ENCODE data around the gene MTHFD1. TPM values are rescaled to one million over a fixed set of nuclear protein-coding genes. Genes with fewer than 3 reads are reported as not detected.

MTHFD1 gene
- total RNA-seq, 1 experiment from 2014 or later: 153 TPM

GRCh38 chr14:64502456-64502855, 114.3 kb downstream of the MTHFD1 start:
- Histone ChIP-seq H3K27ac (ENCODE audit: low read depth, low read length) (peak overlapping the region; percentile 95), H3K9me3 (ENCODE audit: control insufficient read depth in 1 of 2, insufficient read depth in 1 of 2, low read depth in 1 of 2, low read length in 2 of 2) (no peaks in the 10 kb centered on the region), H3K9ac (ENCODE audit: low read length) (peak overlapping the region; percentile 85), H3K27me3 (ENCODE audit: insufficient read depth, low read length) (no peaks in the 10 kb centered on the region), H2AFZ (ENCODE audit: low read depth, low read length, poor library complexity, severe bottlenecking) (no peak overlapping the region), H3K9me2 (ENCODE audit: insufficient read depth) (no peaks in the 10 kb centered on the region), H3K4me1 (ENCODE audit: control insufficient read depth in 1 of 2, insufficient read depth in 2 of 2, low read length in 2 of 2) (peaks cover 30 to 49% of the 10 kb centered on the region in 2 experiments), H3K79me2 (ENCODE audit: insufficient read depth, low read length) (peaks cover 76% of the 10 kb centered on the region), H3K4me3 (replicated peaks in 1 of 2; ENCODE audit: low read depth in 1 of 2, low read length in 2 of 2) (peak overlapping the region; percentile 74 to 97), H4K20me1 (ENCODE audit: insufficient read depth) (no peaks in the 10 kb centered on the region), H3K4me2 (ENCODE audit: low read length) (peak overlapping the region; percentile 89), H3K36me3 (ENCODE audit: control insufficient read depth in 1 of 2, insufficient read depth in 2 of 2, low read length in 2 of 2) (peaks cover 0 to 5% of the 10 kb centered on the region in 2 experiments; a peak in 1 of 4 replicates)
- DNase-seq (ENCODE audit: low read depth, low spot score) (no peak), ATAC-seq (no peak)
- RAD21 ChIA-PET (ENCODE audit: low non-redundant PET in 1 of 2, low total read pairs in 2 of 2, uncharacterized antibody in 2 of 2, unreplicated experiment in 2 of 2): no interaction called here
- no TSS peak for BruUV-seq (replicated peaks)
- TF ChIP-seq ELF1 (IDR thresholded peaks at IDR 0.05; ENCODE audit: borderline replicate concordance, low read depth): no peak
- no peak for TF ChIP-seq REST (IDR thresholded peaks at IDR 0.05; ENCODE audit: low read depth)
- no peak for TF ChIP-seq POLR2A (IDR thresholded peaks at IDR 0.05; ENCODE audit: borderline replicate concordance, extremely low read depth, insufficient read depth, insufficient read length)
- no peak for TF ChIP-seq CEBPB (IDR thresholded peaks at IDR 0.05; ENCODE audit: low read depth)
- no peak for TF ChIP-seq EGR1 (IDR thresholded peaks at IDR 0.05; ENCODE audit: low read depth)
- no peak for TF ChIP-seq ZNF274 (IDR thresholded peaks at IDR 0.05; ENCODE audit: low read depth, low read length)
- no peak for TF ChIP-seq JUND (IDR thresholded peaks at IDR 0.05)
- TF ChIP-seq EZH2phosphoT487 (IDR thresholded peaks at IDR 0.05; ENCODE audit: borderline replicate concordance): no peak
- no peak for TF ChIP-seq SIN3A (IDR thresholded peaks at IDR 0.05; ENCODE audit: low read depth)
- TF ChIP-seq FOSL1 (IDR thresholded peaks at IDR 0.05; ENCODE audit: low read depth): no peak
- no peak for TF ChIP-seq POLR2AphosphoS5 (IDR thresholded peaks at IDR 0.05; ENCODE audit: low read depth, low read length)
- TF ChIP-seq CBX3 (IDR thresholded peaks at IDR 0.05; ENCODE audit: low read depth): no peak
- no peak for TF ChIP-seq SRF (IDR thresholded peaks at IDR 0.05; ENCODE audit: low read depth)
- TF ChIP-seq ATF3 (IDR thresholded peaks at IDR 0.05): no peak
- TF ChIP-seq ZBTB33 (IDR thresholded peaks at IDR 0.05; ENCODE audit: extremely low read depth, insufficient replicate concordance, low read length): no peak
- TF ChIP-seq EZH2 (IDR thresholded peaks at IDR 0.05): no peak
- no peak for TF ChIP-seq RAD21 (IDR thresholded peaks at IDR 0.05; ENCODE audit: low read depth)
- no peak for TF ChIP-seq YY1 (IDR thresholded peaks at IDR 0.05; ENCODE audit: extremely low read depth, insufficient replicate concordance, low read depth, low read length)
- TF ChIP-seq TCF7L2 (IDR thresholded peaks at IDR 0.05; ENCODE audit: borderline replicate concordance, extremely low read depth, insufficient read depth, insufficient read length): no peak
- POLR2A ChIA-PET: no interaction called here
- intact Hi-C loops (cut with micrococcal nuclease): no loop called here
- CTCF ChIA-PET: interaction anchor here (3.2 kb wide), 1 partner anchor 9 kb away, joined by 9 read pairs; no protein-coding TSS in a partner anchor
